ENCODE measurements around the gene SRSF10.

DNA sequence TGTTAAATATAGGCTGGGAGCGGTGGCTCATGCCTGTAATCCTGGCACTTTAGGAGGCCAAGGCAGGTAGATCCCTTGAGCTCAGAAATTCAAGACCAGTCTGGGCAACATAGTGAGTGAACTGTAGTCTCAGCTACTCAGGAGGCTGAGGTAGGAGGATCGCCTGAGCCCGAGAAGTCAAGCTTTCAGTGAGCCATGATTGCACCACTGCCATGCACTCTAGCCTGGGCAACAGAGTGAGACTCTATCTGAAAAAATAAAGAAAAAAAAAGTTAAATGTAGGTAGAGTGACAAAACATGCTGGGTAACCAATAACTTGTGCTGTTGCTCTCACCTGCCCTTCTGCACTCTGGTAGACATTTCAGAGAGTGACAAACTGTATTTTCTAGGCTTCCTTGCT is 25.0 kb upstream of the SRSF10 start:
- TF ChIP-seq, protein P1, sequence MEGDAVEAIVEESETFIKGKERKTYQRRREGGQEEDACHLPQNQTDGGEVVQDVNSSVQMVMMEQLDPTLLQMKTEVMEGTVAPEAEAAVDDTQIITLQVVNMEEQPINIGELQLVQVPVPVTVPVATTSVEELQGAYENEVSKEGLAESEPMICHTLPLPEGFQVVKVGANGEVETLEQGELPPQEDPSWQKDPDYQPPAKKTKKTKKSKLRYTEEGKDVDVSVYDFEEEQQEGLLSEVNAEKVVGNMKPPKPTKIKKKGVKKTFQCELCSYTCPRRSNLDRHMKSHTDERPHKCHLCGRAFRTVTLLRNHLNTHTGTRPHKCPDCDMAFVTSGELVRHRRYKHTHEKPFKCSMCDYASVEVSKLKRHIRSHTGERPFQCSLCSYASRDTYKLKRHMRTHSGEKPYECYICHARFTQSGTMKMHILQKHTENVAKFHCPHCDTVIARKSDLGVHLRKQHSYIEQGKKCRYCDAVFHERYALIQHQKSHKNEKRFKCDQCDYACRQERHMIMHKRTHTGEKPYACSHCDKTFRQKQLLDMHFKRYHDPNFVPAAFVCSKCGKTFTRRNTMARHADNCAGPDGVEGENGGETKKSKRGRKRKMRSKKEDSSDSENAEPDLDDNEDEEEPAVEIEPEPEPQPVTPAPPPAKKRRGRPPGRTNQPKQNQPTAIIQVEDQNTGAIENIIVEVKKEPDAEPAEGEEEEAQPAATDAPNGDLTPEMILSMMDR (IDR thresholded peaks at IDR 0.05; ENCODE audit: insufficient read depth, low read length): no peak
- TF ChIP-seq, protein P2, sequence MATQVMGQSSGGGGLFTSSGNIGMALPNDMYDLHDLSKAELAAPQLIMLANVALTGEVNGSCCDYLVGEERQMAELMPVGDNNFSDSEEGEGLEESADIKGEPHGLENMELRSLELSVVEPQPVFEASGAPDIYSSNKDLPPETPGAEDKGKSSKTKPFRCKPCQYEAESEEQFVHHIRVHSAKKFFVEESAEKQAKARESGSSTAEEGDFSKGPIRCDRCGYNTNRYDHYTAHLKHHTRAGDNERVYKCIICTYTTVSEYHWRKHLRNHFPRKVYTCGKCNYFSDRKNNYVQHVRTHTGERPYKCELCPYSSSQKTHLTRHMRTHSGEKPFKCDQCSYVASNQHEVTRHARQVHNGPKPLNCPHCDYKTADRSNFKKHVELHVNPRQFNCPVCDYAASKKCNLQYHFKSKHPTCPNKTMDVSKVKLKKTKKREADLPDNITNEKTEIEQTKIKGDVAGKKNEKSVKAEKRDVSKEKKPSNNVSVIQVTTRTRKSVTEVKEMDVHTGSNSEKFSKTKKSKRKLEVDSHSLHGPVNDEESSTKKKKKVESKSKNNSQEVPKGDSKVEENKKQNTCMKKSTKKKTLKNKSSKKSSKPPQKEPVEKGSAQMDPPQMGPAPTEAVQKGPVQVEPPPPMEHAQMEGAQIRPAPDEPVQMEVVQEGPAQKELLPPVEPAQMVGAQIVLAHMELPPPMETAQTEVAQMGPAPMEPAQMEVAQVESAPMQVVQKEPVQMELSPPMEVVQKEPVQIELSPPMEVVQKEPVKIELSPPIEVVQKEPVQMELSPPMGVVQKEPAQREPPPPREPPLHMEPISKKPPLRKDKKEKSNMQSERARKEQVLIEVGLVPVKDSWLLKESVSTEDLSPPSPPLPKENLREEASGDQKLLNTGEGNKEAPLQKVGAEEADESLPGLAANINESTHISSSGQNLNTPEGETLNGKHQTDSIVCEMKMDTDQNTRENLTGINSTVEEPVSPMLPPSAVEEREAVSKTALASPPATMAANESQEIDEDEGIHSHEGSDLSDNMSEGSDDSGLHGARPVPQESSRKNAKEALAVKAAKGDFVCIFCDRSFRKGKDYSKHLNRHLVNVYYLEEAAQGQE (IDR thresholded peaks at IDR 0.05; ENCODE audit: insufficient replicate concordance, low read depth): no peak
- TF ChIP-seq POLR2AphosphoS5 (IDR thresholded peaks at IDR 0.05; ENCODE audit: low read depth): no peak
